ENCODE data around the gene LGALS7B. TPM values are rescaled to one million over a fixed set of nuclear protein-coding genes. Genes with fewer than 3 reads are reported as not detected.
"Not testable (repeated sequence)": the region's sequence is repeated elsewhere in the genome, so short reads cannot be mapped to it uniquely, and the experiment has no call there.

LGALS7B gene
- total and polyA plus RNA-seq, 10 of the 15 experiments (the other 5 are each of a cell fraction or from before 2014, with no cell fraction given) = not detected

DNA sequence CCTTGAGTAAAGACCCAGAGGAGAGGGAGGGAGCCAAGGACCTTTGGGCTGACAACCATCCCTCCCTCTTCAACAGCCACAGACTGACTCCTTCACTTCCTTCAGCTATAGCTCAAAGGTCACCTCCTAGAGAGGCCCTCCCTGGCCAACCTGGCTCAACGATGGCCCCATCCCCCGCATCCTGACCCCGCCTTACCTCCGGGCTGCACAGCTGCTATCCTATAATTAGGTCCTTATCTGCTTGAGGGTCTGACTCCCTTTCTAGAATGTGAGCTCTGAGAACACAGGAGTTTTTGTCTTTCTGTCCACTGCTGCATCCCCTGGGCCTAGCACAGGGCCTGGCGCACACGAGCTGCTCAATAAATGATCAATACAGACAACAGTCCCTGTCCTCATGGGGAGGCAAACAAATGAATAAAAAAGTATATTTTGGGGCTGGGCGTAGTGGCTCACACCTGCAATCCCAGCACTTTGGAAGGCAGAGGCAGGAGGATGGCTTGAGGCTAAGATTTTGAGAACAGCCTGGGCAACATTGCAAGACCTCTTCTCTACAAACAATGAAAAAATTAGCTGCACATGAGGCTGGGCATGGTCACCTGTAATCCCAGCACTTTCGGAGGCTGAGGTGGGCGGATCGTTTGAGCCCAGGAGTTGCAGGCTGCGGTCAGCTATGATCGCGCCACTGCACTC, 30.4 kb downstream of the LGALS7B start:
- peaks cover 3 to 9% of the 10 kb centered on the region in 2 experiments; a peak in 3 of 4 replicates for H3K36me3 ChIP-seq (ENCODE audit: control insufficient read depth in 2 of 2, insufficient read depth in 2 of 2, low read length in 1 of 2)
- FAIRE-seq = no peak
- intact Hi-C loops (cut with micrococcal nuclease; ENCODE audit: unreplicated experiment) = no loop called here

DNA sequence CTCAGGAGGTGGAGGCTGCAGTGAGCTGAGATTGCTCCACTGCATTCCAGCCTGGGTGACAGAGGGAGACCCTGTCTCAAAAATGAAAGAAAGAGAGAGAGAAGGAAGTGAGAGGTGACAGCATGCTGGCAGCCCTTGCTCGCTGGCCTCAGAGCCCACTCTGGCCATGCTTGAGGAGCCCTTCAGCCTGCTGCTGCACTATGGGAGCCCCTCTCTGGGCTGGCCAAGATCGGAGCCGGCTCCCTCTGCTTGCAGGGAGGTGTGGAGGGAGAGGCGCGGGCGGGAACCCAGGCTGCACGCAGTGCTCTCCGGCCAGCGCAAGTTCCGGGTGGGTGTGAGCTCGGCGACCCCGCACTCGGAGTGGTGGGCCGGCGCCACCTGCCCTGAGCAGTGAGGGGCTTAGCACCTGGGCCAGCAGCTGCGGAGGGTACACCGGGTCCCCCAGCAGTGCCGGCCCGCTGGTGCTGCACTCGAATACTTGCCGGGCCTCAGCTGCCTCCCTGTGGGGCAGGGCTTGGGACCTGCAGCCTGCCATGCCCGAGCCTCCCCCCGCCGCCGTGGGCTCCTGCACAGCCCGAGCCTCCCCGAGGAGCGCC, 32.3 kb downstream of the LGALS7B start:
- H3K4me3 ChIP-seq; H3K9ac ChIP-seq (ENCODE audit: control insufficient read depth, insufficient read depth, low read length); H3K36me3 ChIP-seq (ENCODE audit: control insufficient read depth in 2 of 2, insufficient read depth in 2 of 2, low read length in 1 of 2); H3K79me2 ChIP-seq (ENCODE audit: control insufficient read depth, insufficient read depth, low read length); H4K20me1 ChIP-seq (ENCODE audit: control insufficient read depth, insufficient read depth); SMC1A ChIA-PET (ENCODE audit: uncharacterized antibody, unreplicated experiment); intact Hi-C loops (cut with micrococcal nuclease; ENCODE audit: unreplicated experiment); H3K4me2 ChIP-seq (ENCODE audit: control insufficient read depth, insufficient read depth); H3K9me3 ChIP-seq (replicated peaks; ENCODE audit: control insufficient read depth, insufficient read depth, low read length); H3K27ac ChIP-seq (ENCODE audit: control insufficient read depth, insufficient read depth); H3K4me1 ChIP-seq (ENCODE audit: control insufficient read depth, insufficient read depth, low read length); BruUV-seq (replicated peaks); H3K27me3 ChIP-seq (replicated peaks in 1 of 2; ENCODE audit: control insufficient read depth in 2 of 2, insufficient read depth in 2 of 2, low read length in 1 of 2); RAD21 ChIA-PET (ENCODE audit: unreplicated experiment); DNase-seq (ENCODE audit: low read depth, low spot score); in situ Hi-C loops (cut with MboI); FAIRE-seq; ATAC-seq; H2AFZ ChIP-seq (ENCODE audit: control insufficient read depth, low read depth, low read length): not testable (repeated sequence)
- WGBS (ENCODE audit: insufficient coverage, insufficient replicate concordance, low lambda C conversion rate, missing lambda C conversion rate) = 99% methylated on average over 29 of the region's 29 CpGs
- POLR2A ChIA-PET = interaction anchor here (1.3 kb wide), 1 partner anchor 11 kb away, joined by 4 read pairs; no protein-coding TSS in a partner anchor
- CTCF ChIA-PET = interaction anchor here (0.7 to 1.9 kb wide), 3 partner anchors 48 to 343 kb away, joined by 3 to 4 read pairs (median 4); no protein-coding TSS in a partner anchor

More for the DNA sequence above, 30.4 kb downstream of the LGALS7B start:
- no peak overlapping the region for H3K27ac ChIP-seq (ENCODE audit: control insufficient read depth, insufficient read depth)
- no peaks in the 10 kb centered on the region for H3K4me1 ChIP-seq (ENCODE audit: control insufficient read depth, insufficient read depth, low read length)
- H3K4me3 ChIP-seq = no peak overlapping the region
- RAD21 ChIA-PET (ENCODE audit: unreplicated experiment) = no interaction called here
- TF ChIP-seq, protein P1, sequence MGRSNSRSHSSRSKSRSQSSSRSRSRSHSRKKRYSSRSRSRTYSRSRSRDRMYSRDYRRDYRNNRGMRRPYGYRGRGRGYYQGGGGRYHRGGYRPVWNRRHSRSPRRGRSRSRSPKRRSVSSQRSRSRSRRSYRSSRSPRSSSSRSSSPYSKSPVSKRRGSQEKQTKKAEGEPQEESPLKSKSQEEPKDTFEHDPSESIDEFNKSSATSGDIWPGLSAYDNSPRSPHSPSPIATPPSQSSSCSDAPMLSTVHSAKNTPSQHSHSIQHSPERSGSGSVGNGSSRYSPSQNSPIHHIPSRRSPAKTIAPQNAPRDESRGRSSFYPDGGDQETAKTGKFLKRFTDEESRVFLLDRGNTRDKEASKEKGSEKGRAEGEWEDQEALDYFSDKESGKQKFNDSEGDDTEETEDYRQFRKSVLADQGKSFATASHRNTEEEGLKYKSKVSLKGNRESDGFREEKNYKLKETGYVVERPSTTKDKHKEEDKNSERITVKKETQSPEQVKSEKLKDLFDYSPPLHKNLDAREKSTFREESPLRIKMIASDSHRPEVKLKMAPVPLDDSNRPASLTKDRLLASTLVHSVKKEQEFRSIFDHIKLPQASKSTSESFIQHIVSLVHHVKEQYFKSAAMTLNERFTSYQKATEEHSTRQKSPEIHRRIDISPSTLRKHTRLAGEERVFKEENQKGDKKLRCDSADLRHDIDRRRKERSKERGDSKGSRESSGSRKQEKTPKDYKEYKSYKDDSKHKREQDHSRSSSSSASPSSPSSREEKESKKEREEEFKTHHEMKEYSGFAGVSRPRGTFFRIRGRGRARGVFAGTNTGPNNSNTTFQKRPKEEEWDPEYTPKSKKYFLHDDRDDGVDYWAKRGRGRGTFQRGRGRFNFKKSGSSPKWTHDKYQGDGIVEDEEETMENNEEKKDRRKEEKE (IDR thresholded peaks at IDR 0.05) = no peak
- no peak for TF ChIP-seq NR2F1 (conservative IDR thresholded peaks at IDR 0.05)
- in situ Hi-C loops (cut with MboI) = no loop called here
- 98% methylated on average over 13 of the region's 13 CpGs for WGBS (ENCODE audit: insufficient coverage, insufficient replicate concordance, low lambda C conversion rate, missing lambda C conversion rate)
- SMC1A ChIA-PET (ENCODE audit: uncharacterized antibody, unreplicated experiment) = no interaction called here
- H3K79me2 ChIP-seq (ENCODE audit: control insufficient read depth, insufficient read depth, low read length) = no peaks in the 10 kb centered on the region
- CTCF ChIA-PET = interaction anchor here (1.5 kb wide), 1 partner anchor 183 kb away, joined by 4 read pairs; no protein-coding TSS in a partner anchor
- POLR2A ChIA-PET = no interaction called here
- H2AFZ ChIP-seq (ENCODE audit: control insufficient read depth, low read depth, low read length) = no peak overlapping the region
- H3K4me2 ChIP-seq (ENCODE audit: control insufficient read depth, insufficient read depth) = no peak overlapping the region
- H3K9me3 ChIP-seq (replicated peaks; ENCODE audit: control insufficient read depth, insufficient read depth, low read length) = peaks cover 1% of the 10 kb centered on the region; the same call in 1 of the 3 replicates
- no TSS peak for BruUV-seq (replicated peaks)
- ATAC-seq (no peak), DNase-seq (ENCODE audit: low read depth, low spot score) (no peak)
- no peaks in the 10 kb centered on the region for H3K27me3 ChIP-seq (replicated peaks in 1 of 2; ENCODE audit: control insufficient read depth in 2 of 2, insufficient read depth in 2 of 2, low read length in 1 of 2)
- H3K9ac ChIP-seq (ENCODE audit: control insufficient read depth, insufficient read depth, low read length) = no peak overlapping the region
- no peaks in the 10 kb centered on the region for H4K20me1 ChIP-seq (ENCODE audit: control insufficient read depth, insufficient read depth)

DNA sequence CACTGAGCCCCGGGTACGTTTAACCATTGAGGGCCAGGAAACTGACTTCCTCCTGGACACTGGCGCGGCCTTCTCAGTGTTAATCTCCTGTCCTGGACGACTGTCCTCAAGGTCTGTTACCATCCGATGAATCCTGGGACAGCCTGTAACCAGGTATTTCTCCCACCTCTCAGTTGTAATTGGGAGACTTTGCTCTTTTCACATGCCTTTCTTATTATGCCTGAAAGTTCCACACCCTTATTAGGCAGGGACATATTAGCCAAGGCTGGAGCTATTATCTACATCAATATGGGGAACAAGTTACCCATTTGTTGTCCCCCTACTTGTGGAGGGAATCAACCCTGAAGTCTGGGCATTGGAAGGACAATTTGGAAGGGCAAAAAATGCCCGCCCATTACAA, 36.9 kb downstream of the LGALS7B start:
- RAD21 ChIA-PET (ENCODE audit: unreplicated experiment); H3K9me3 ChIP-seq (replicated peaks; ENCODE audit: control insufficient read depth, insufficient read depth, low read length); BruUV-seq (replicated peaks); H3K4me1 ChIP-seq (ENCODE audit: control insufficient read depth, insufficient read depth, low read length); H3K4me3 ChIP-seq; POLR2A ChIA-PET; DNase-seq (ENCODE audit: low read depth, low spot score); FAIRE-seq; H3K27me3 ChIP-seq (replicated peaks in 1 of 2; ENCODE audit: control insufficient read depth in 2 of 2, insufficient read depth in 2 of 2, low read length in 1 of 2); H2AFZ ChIP-seq (ENCODE audit: control insufficient read depth, low read depth, low read length); H3K36me3 ChIP-seq (ENCODE audit: control insufficient read depth in 2 of 2, insufficient read depth in 2 of 2, low read length in 1 of 2); ATAC-seq; H3K79me2 ChIP-seq (ENCODE audit: control insufficient read depth, insufficient read depth, low read length); in situ Hi-C loops (cut with MboI); intact Hi-C loops (cut with micrococcal nuclease; ENCODE audit: unreplicated experiment); CTCF ChIA-PET; SMC1A ChIA-PET (ENCODE audit: uncharacterized antibody, unreplicated experiment); H3K9ac ChIP-seq (ENCODE audit: control insufficient read depth, insufficient read depth, low read length); H4K20me1 ChIP-seq (ENCODE audit: control insufficient read depth, insufficient read depth); H3K4me2 ChIP-seq (ENCODE audit: control insufficient read depth, insufficient read depth); H3K27ac ChIP-seq (ENCODE audit: control insufficient read depth, insufficient read depth): not testable (repeated sequence)
- WGBS (ENCODE audit: insufficient coverage, insufficient replicate concordance, low lambda C conversion rate, missing lambda C conversion rate) = 74% methylated on average over 7 of the region's 7 CpGs

All from GM12878 (cell line).